ENCODE data around the gene KLHL26. TPM values are rescaled to one million over a fixed set of nuclear protein-coding genes. Genes with fewer than 3 reads are reported as not detected.
"Not testable (repeated sequence)": the region's sequence is repeated elsewhere in the genome, so short reads cannot be mapped to it uniquely, and the experiment has no call there.

The KLHL26 gene
- total and polyA plus RNA-seq, 8 donors = 1.2 to 45.1 (median 4.1) TPM

DNA sequence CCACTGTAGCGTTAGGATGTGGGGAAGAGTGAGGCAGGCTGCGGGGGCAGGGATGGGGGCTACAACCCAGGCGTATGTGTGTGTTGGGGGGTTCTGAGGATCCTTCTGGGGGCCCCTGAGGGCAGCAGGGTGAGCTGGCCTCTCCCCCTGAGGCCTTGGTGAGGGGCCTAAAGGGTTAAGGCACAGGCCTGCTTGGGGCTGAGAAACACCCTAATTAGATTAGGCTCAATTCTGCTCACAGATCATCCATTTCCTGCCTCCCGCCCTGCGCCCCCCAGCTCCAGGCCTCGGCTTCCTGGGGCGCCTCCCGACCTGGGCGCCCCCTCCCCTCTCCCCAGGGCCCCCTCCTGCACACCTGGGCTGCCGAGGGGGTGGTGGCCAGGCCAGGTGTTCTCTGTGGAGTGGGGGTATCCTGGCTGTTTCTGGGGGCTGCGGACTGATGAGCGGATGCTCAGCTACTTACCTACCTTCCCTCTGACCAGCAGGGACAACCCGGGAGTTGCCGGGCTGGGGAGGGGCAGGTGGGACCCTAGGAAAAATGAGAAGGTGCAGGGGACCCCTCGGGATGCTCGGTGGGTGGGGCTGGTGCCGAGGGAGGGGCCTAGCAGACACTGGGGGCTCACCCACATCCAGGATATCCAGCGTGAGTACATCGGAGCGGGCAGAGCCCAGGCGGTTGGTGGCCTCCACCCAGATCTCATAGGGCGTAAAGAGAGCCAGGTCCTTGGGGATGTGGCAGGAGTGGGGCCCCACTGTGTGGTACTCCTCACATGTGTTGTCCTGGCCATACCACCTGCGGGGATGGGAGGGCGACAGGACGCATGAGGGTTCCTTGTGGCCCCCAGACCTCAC, 38.8 kb upstream of the KLHL26 start:
- H3K27ac ChIP-seq = no peak overlapping the region
- intact Hi-C loops (cut with DNase I; ENCODE audit: low total_unique reads) = no loop called here
- no peak for DNase-seq
- no peaks in the 10 kb centered on the region for H3K36me3 ChIP-seq
- H3K9me3 ChIP-seq = no peaks in the 10 kb centered on the region
- TF ChIP-seq, protein P1, sequence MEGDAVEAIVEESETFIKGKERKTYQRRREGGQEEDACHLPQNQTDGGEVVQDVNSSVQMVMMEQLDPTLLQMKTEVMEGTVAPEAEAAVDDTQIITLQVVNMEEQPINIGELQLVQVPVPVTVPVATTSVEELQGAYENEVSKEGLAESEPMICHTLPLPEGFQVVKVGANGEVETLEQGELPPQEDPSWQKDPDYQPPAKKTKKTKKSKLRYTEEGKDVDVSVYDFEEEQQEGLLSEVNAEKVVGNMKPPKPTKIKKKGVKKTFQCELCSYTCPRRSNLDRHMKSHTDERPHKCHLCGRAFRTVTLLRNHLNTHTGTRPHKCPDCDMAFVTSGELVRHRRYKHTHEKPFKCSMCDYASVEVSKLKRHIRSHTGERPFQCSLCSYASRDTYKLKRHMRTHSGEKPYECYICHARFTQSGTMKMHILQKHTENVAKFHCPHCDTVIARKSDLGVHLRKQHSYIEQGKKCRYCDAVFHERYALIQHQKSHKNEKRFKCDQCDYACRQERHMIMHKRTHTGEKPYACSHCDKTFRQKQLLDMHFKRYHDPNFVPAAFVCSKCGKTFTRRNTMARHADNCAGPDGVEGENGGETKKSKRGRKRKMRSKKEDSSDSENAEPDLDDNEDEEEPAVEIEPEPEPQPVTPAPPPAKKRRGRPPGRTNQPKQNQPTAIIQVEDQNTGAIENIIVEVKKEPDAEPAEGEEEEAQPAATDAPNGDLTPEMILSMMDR (IDR thresholded peaks at IDR 0.05) = no peak
- TF ChIP-seq POLR2A (IDR thresholded peaks at IDR 0.05) (no peak), EP300 (IDR thresholded peaks at IDR 0.05) (no peak)
- H3K27me3 ChIP-seq = peaks cover 0 to 82% (median 53%) of the 10 kb centered on the region in 3 donors
- H3K4me1 ChIP-seq = peaks cover 17 to 30% (median 23%) of the 10 kb centered on the region in 4 donors
- no peak overlapping the region for H3K4me3 ChIP-seq
- 42 to 45% (median 43%) methylated on average over 22 to 25 of the region's 25 CpGs for WGBS, 5 donors

- WGBS, 5 donors = 76 to 85% (median 80%) methylated on average over 19 to 20 of the region's 20 CpGs
- Histone ChIP-seq H3K9me3 (no peaks in the 10 kb centered on the region), H3K27ac (no peak overlapping the region), H3K27me3 (peaks cover 8 to 97% (median 67%) of the 10 kb centered on the region in 3 donors), H3K36me3 (no peaks in the 10 kb centered on the region), H3K4me1 (peaks cover 13 to 26% (median 24%) of the 10 kb centered on the region in 4 donors), H3K4me3 (no peak overlapping the region)
- TF ChIP-seq EP300 (IDR thresholded peaks at IDR 0.05) (no peak), POLR2A (IDR thresholded peaks at IDR 0.05) (no peak)
- TF ChIP-seq, protein P1 (IDR thresholded peaks at IDR 0.05) = no peak
- no peak for DNase-seq
- intact Hi-C loops (cut with DNase I; ENCODE audit: low total_unique reads) = no loop called here
Observed at GRCh38 chr19:18599485-18599884, 37.3 kb upstream of the KLHL26 start.

DNA sequence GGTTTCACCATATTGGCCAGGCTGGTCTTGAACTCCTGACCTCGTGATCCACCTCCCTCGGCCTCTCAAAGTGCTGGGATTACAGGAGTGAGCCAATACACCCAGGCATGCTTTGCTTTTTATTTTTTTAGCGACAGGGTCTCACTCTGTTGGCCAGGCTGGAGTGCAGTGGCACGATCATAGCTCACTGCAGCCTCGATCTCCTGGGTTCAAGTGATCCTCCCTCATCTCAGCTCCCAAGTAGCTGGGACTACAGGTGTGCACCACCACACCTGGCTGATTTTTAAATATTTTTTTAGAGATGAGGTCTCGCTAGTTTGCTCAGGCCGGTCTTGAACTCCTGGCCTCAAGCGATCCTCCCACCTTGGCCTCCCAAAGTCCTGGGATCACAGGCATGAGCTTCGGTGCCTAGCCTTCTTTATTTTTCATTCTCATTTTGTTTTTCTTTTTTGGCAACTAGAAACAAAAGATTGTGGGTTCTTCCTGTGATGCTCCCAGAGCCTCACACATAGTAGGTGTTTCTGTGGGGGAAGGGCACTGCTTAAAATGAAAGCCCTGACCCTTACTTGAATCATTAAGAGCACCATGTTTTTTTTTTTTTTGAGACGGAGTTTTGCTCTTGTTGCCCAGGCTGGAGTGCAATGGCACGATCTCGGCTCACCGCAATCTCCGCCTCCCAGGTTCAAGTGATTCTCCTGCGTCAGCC, 36.0 kb upstream of the KLHL26 start:
- H3K27ac ChIP-seq; DNase-seq; H3K4me3 ChIP-seq; H3K9me3 ChIP-seq; H3K36me3 ChIP-seq; intact Hi-C loops (cut with DNase I; ENCODE audit: low total_unique reads): not testable (repeated sequence)
- H3K4me1 ChIP-seq = peaks cover 6 to 23% (median 22%) of the 10 kb centered on the region in 4 donors
- WGBS, 5 donors = 85 to 93% (median 92%) methylated on average over 15 of the region's 15 CpGs
- peaks cover 21 to 97% (median 75%) of the 10 kb centered on the region in 3 donors for H3K27me3 ChIP-seq

GRCh38 chr19:18601875-18602274, 35.0 kb upstream of the KLHL26 start:
- WGBS, 5 donors = 65 to 77% (median 75%) methylated on average over 4 of the region's 4 CpGs
- Histone ChIP-seq H3K27me3 (peaks cover 26 to 96% (median 73%) of the 10 kb centered on the region in 3 donors), H3K27ac (no peak overlapping the region), H3K9me3 (no peaks in the 10 kb centered on the region), H3K36me3 (no peaks in the 10 kb centered on the region), H3K4me1 (peaks cover 12 to 27% (median 25%) of the 10 kb centered on the region in 4 donors), H3K4me3 (no peak overlapping the region)
- intact Hi-C loops (cut with DNase I; ENCODE audit: low total_unique reads) = no loop called here
- TF ChIP-seq, protein P1 (IDR thresholded peaks at IDR 0.05) = no peak
- TF ChIP-seq POLR2A (IDR thresholded peaks at IDR 0.05) (no peak), EP300 (IDR thresholded peaks at IDR 0.05) (no peak), POLR2AphosphoS5 (IDR thresholded peaks at IDR 0.05) (no peak)
- DNase-seq = no peak
